ENCODE measurements around the gene EIF4B.

DNA sequence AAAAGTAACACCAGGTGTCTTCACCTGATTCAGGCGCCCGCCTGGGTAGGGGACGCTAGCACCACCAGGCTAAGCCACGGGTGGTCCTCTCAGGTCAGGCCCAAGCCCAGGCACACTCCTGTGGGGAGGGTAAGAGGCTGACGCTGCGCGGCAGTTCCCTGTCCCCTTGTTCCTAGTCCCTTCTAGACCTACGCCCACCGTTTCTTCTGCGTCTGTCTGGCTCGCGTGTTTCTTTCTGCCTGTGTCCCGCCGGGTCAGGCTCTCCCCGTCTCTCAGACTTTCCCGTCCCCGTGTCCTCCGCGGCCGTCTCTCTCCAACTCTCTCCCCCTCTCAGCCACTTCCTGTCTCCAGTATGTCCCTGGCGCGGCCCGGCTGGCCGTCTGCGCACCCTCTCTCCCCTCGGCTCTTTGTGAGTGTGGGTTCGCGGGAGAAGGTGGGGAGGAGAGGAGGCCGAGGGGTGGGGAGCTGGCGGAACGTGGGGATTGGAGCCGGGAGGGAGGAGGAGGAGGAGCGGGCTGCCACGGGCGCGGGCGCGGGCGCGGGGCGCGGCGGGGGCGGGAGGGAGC lies 40.5 kb downstream of the EIF4B start:
- TF ChIP-seq, protein P1, sequence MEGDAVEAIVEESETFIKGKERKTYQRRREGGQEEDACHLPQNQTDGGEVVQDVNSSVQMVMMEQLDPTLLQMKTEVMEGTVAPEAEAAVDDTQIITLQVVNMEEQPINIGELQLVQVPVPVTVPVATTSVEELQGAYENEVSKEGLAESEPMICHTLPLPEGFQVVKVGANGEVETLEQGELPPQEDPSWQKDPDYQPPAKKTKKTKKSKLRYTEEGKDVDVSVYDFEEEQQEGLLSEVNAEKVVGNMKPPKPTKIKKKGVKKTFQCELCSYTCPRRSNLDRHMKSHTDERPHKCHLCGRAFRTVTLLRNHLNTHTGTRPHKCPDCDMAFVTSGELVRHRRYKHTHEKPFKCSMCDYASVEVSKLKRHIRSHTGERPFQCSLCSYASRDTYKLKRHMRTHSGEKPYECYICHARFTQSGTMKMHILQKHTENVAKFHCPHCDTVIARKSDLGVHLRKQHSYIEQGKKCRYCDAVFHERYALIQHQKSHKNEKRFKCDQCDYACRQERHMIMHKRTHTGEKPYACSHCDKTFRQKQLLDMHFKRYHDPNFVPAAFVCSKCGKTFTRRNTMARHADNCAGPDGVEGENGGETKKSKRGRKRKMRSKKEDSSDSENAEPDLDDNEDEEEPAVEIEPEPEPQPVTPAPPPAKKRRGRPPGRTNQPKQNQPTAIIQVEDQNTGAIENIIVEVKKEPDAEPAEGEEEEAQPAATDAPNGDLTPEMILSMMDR (IDR thresholded peaks at IDR 0.05) = peak in 1 of 3 experiments; percentile 11
- TF ChIP-seq POLR2A (IDR thresholded peaks at IDR 0.05) (peak in 1 of 2 donors; percentile 99), POLR2AphosphoS5 (IDR thresholded peaks at IDR 0.05; ENCODE audit: insufficient read depth in 1 of 2, low read depth in 1 of 2) (peak; percentile 72 to 98)
